Loucy (cell line): Measurements from ENCODE around the gene PLIN5.

Source experiments
- H2AFZ ChIP-seq: fragments of 200-600 bp; sonication (generic); 2 replicates; pipeline ENCODE4 v1.6.0; 2016; ENCODE audit warnings: antibody characterized with exemption, mild to moderate bottlenecking, low read length, moderate library complexity
- H3F3A ChIP-seq: fragments of 200-600 bp; 2 replicates; pipeline ENCODE4 v1.6.0; 2016; ENCODE audit warnings: antibody characterized with exemption, low read depth, mild to moderate bottlenecking
- H3K27me3 ChIP-seq: fragments of 200-600 bp; sonication (generic); 2 replicates; pipeline ENCODE4 v1.6.1; 2014; ENCODE audit warnings: low read length, mild to moderate bottlenecking; ENCODE audit not compliant: insufficient read depth, poor library complexity, severe bottlenecking
- H3K36me3 ChIP-seq: fragments of 200-600 bp; sonication (generic); 2 replicates; pipeline ENCODE4 v1.6.1; 2016; ENCODE audit warnings: low read length; ENCODE audit not compliant: insufficient read depth
- H3K4me1 ChIP-seq: fragments of 200-600 bp; sonication (generic); 2 replicates; pipeline ENCODE4 v1.5.1; 2014; ENCODE audit warnings: low read length, mild to moderate bottlenecking; ENCODE audit not compliant: insufficient read depth, poor library complexity, severe bottlenecking
- H3K4me2 ChIP-seq: fragments of 200-600 bp; sonication (generic); 2 replicates; pipeline ENCODE4 v1.6.0; 2014; ENCODE audit warnings: antibody characterized with exemption, low read length, low read depth, mild to moderate bottlenecking; ENCODE audit not compliant: poor library complexity, severe bottlenecking
- H3K4me3 ChIP-seq: fragments of 200-600 bp; sonication (generic); 2 replicates; pipeline ENCODE4 v1.5.1; 2014; ENCODE audit warnings: low read length, mild to moderate bottlenecking, mixed read lengths; ENCODE audit not compliant: poor library complexity, severe bottlenecking
- H3K79me2 ChIP-seq: fragments of 200-600 bp; sonication (generic); 2 replicates; pipeline ENCODE4 v1.6.1; 2014; ENCODE audit warnings: low read length; ENCODE audit not compliant: insufficient read depth
- H3K9ac ChIP-seq: fragments of 200-600 bp; sonication (generic); 2 replicates; pipeline ENCODE4 v1.6.0; 2014; ENCODE audit warnings: mild to moderate bottlenecking, low read depth, low read length, moderate library complexity; ENCODE audit not compliant: poor library complexity, severe bottlenecking
- H3K9me2 ChIP-seq: fragments of 200-600 bp; sonication (generic); replicated peaks from 2 replicates; pipeline ENCODE4 v1.6.1; 2016; ENCODE audit warnings: low read depth, low read length, mixed read lengths
- H3K9me3 ChIP-seq: fragments of 200-600 bp; sonication (generic); 2 replicates; pipeline ENCODE4 v1.6.1; 2014; ENCODE audit warnings: mild to moderate bottlenecking, antibody characterized with exemption, low read length, low read depth; ENCODE audit not compliant: insufficient read depth
- H4K20me1 ChIP-seq: fragments of 200-600 bp; sonication (generic); 2 replicates; pipeline ENCODE4 v1.6.0; 2014; ENCODE audit warnings: antibody characterized with exemption, low read length, mild to moderate bottlenecking; ENCODE audit not compliant: insufficient read depth, poor library complexity, severe bottlenecking
- CTCF ChIP-seq: fragments of 200-600 bp; sonication (generic); conservative IDR thresholded peaks from 2 replicates; pipeline ENCODE4 v1.5.1; 2014; ENCODE audit warnings: mild to moderate bottlenecking, antibody characterized with exemption, low read length
- EZH2phosphoT487 ChIP-seq: fragments of 200-600 bp; IDR thresholded peaks from 2 replicates; pipeline ENCODE4 v1.6.1; 2018; ENCODE audit warnings: antibody characterized with exemption, mild to moderate bottlenecking, moderate library complexity, borderline replicate concordance

The PLIN5 gene

GRCh38 chr19:4507150-4507452 is 27.9 kb downstream of the PLIN5 start:
- H3F3A ChIP-seq: no peaks in the 10 kb centered on the region
- no peak overlapping the region for H3K9ac ChIP-seq
- peaks cover 8% of the 10 kb centered on the region; the same call in 1 of the 2 replicates for H3K36me3 ChIP-seq
- H3K9me2 ChIP-seq: no peaks in the 10 kb centered on the region
- no peak overlapping the region for H2AFZ ChIP-seq
- H3K4me1 ChIP-seq: peaks cover 5% of the 10 kb centered on the region
- H3K79me2 ChIP-seq: no peaks in the 10 kb centered on the region
- H3K4me3 ChIP-seq: no peak overlapping the region
- TF ChIP-seq EZH2phosphoT487 (no peak), CTCF (no peak)
- no peaks in the 10 kb centered on the region for H4K20me1 ChIP-seq
- H3K4me2 ChIP-seq: no peak overlapping the region
- H3K27me3 ChIP-seq: no peaks in the 10 kb centered on the region
- H3K9me3 ChIP-seq: no peaks in the 10 kb centered on the region

- no peaks in the 10 kb centered on the region for H4K20me1 ChIP-seq
- peaks cover 5% of the 10 kb centered on the region for H3K4me1 ChIP-seq
- H3K9me2 ChIP-seq: no peaks in the 10 kb centered on the region
- no peak overlapping the region for H3K4me3 ChIP-seq
- H3F3A ChIP-seq: no peaks in the 10 kb centered on the region
- peaks cover 10% of the 10 kb centered on the region; the same call in 1 of the 2 replicates for H3K36me3 ChIP-seq
- no peak overlapping the region for H3K9ac ChIP-seq
- no peaks in the 10 kb centered on the region for H3K79me2 ChIP-seq
- TF ChIP-seq EZH2phosphoT487: no peak
- no peak; the same call in 1 of the 2 replicates for TF ChIP-seq CTCF
- no peak overlapping the region for H3K4me2 ChIP-seq
- no peak overlapping the region for H2AFZ ChIP-seq
- H3K27me3 ChIP-seq: no peaks in the 10 kb centered on the region
- H3K9me3 ChIP-seq: no peaks in the 10 kb centered on the region
Measured at GRCh38 chr19:4506449-4507149, 28.4 kb downstream of the PLIN5 start.

- Histone ChIP-seq H3K9me2 (no peaks in the 10 kb centered on the region), H3K4me1 (peaks cover 5% of the 10 kb centered on the region), H3F3A (no peaks in the 10 kb centered on the region), H3K36me3 (peaks cover 10% of the 10 kb centered on the region; the same call in 1 of the 2 replicates), H3K4me2 (no peak overlapping the region), H4K20me1 (no peaks in the 10 kb centered on the region), H2AFZ (no peak overlapping the region), H3K79me2 (no peaks in the 10 kb centered on the region), H3K4me3 (no peak overlapping the region), H3K9ac (no peak overlapping the region), H3K9me3 (no peaks in the 10 kb centered on the region), H3K27me3 (no peaks in the 10 kb centered on the region)
- TF ChIP-seq EZH2phosphoT487 (no peak), CTCF (no peak)
Measured at GRCh38 chr19:4505570-4506448, 29.2 kb downstream of the PLIN5 start.
